HepG2 (cell line): Measurements from ENCODE around the gene HSPB9. TPM values are rescaled to one million over a fixed set of nuclear protein-coding genes. Genes with fewer than 3 reads are reported as not detected.

Experiments
- E2F1 ChIP-seq: sonication (generic); formaldehyde crosslinking; IDR thresholded peaks from 2 replicates; pipeline ENCODE4 v1.5.0; 2020; ENCODE audit warnings: missing genetic modification reagents
- ETV5 ChIP-seq: IDR thresholded peaks from 2 replicates; pipeline ENCODE4 v1.6.1; 2018; ENCODE audit warnings: missing biosample characterization, missing genetic modification reagents, inconsistent platforms, borderline replicate concordance
- FOXC1 ChIP-seq: sonication (generic); formaldehyde crosslinking; IDR thresholded peaks from 2 replicates; pipeline ENCODE4 v1.8.0; 2022; ENCODE audit warnings: mild to moderate bottlenecking, missing genetic modification reagents, borderline replicate concordance
- FOXM1 ChIP-seq: sonication (generic); formaldehyde crosslinking; IDR thresholded peaks from 2 replicates; pipeline ENCODE4 v1.5.0; 2020; ENCODE audit warnings: missing genetic modification reagents
- HNRNPL ChIP-seq: fragments of 200-400 bp; formaldehyde crosslinking; IDR thresholded peaks from 2 replicates; pipeline ENCODE4 v1.6.1; 2017; ENCODE audit warnings: mild to moderate bottlenecking, low read depth, low read length
- MAZ ChIP-seq, 2 experiments: sonication (generic) in 1 of 2; formaldehyde crosslinking in 1 of 2; IDR thresholded peaks; 2 replicates each; pipeline versions ENCODE4 v1.5.0 to v1.6.1; 2012 to 2020; ENCODE audit warnings: low read depth in 2 of 2, mild to moderate bottlenecking in 2 of 2, borderline replicate concordance in 1 of 2, improper control_type of control experiment in 1 of 2, low read length in 1 of 2, missing genetic modification reagents in 1 of 2, moderate library complexity in 1 of 2
- MEIS1 ChIP-seq: sonication (generic); formaldehyde crosslinking; IDR thresholded peaks from 2 replicates; pipeline ENCODE4 v1.9.0; 2021; ENCODE audit warnings: mild to moderate bottlenecking, missing genetic modification reagents, moderate library complexity, borderline replicate concordance
- PATZ1 ChIP-seq: sonication (generic); formaldehyde crosslinking; IDR thresholded peaks from 2 replicates; pipeline ENCODE4 v1.4.0; 2020; ENCODE audit warnings: missing genetic modification reagents
- RARA ChIP-seq: IDR thresholded peaks from 2 replicates; pipeline ENCODE4 v1.6.1; 2016; ENCODE audit warnings: missing genetic modification reagents, missing compliant biosample characterization
- ZFP90 ChIP-seq: sonication (generic); formaldehyde crosslinking; IDR thresholded peaks from 2 replicates; pipeline ENCODE4 v1.8.0; 2022; ENCODE audit warnings: missing genetic modification reagents, mild to moderate bottlenecking, inconsistent platforms, borderline replicate concordance
- ZNF577 ChIP-seq: sonication (generic); formaldehyde crosslinking; IDR thresholded peaks from 2 replicates; pipeline ENCODE4 v1.4.0; 2020; ENCODE audit warnings: mild to moderate bottlenecking, low read depth, missing genetic modification reagents, borderline replicate concordance
- ZNF646 ChIP-seq: sonication (generic); formaldehyde crosslinking; IDR thresholded peaks from 2 replicates; pipeline ENCODE4 v1.9.0; 2021; ENCODE audit warnings: mild to moderate bottlenecking, missing genetic modification reagents
- ZNF792 ChIP-seq: IDR thresholded peaks from 2 replicates; pipeline ENCODE4 v1.6.1; 2016
- polyA plus RNA-seq, 8 experiments: library from polyadenylated mRNA; depleted of rRNA in 3 of 8; stranded (reverse) in 7 of 8; unstranded in 1 of 8; fragments of >200 nt; fragmentation: Illumina TruSeq in 4 of 8; extraction: Trizol in 4 of 8; gene quantifications; 2 replicates each; pipeline versions ENCODE4 v1.2.1 to v1.2.3, GENCODE V29; 2011 to 2016; ENCODE audit warnings: low read depth in 4 of 8, missing spikeins in 1 of 8, mixed read lengths in 1 of 8; ENCODE audit not compliant: insufficient read depth in 1 of 8
- total RNA-seq, 5 experiments: library from RNA; depleted of rRNA; stranded (reverse); fragments of >200 nt; fragmentation: Illumina TruSeq; extraction: Trizol; gene quantifications; 2 replicates each; pipeline ENCODE4 v1.2.3, GENCODE V29; 2016; ENCODE audit warnings: low read depth in 1 of 5

HSPB9 gene
- total and polyA plus RNA-seq, 2 of the 13 experiments (the other 11 are each of a cell fraction or from before 2014, with no cell fraction given): 0.05 to 0.24 TPM

- TF ChIP-seq E2F1 (CRISPR knock-in tag): no peak
- TF ChIP-seq ZNF646 (CRISPR knock-in tag): no peak
- TF ChIP-seq PATZ1 (CRISPR knock-in tag): peak; percentile 41; the same call in 1 of the 2 replicates
- peak; percentile 41; the same call in 1 of the 2 replicates for TF ChIP-seq RARA (CRISPR knock-in tag)
- no peak for TF ChIP-seq FOXM1 (CRISPR knock-in tag)
- TF ChIP-seq ZNF792 (CRISPR knock-in tag): 0 out of 2 replicates have a peak, but pooled peaks have one; percentile 51
- TF ChIP-seq HNRNPL: 0 out of 2 replicates have a peak, but pooled peaks have one; percentile 56
- no peak for TF ChIP-seq ETV5
- 0 out of 2 replicates have a peak, but pooled peaks have one; percentile 30 for TF ChIP-seq MEIS1 (CRISPR knock-in tag)
- 0 out of 2 replicates have a peak, but pooled peaks have one; percentile 48 for TF ChIP-seq FOXC1
- no peak for TF ChIP-seq ZNF577 (CRISPR knock-in tag)
- no peak; the same call in 1 of the 2 replicates for TF ChIP-seq MAZ (IDR thresholded peaks at IDR 0.05; ENCODE audit: borderline replicate concordance, low read depth, low read length)
- TF ChIP-seq MAZ (CRISPR knock-in tag; IDR thresholded peaks at IDR 0.05; ENCODE audit: low read depth): no peak
- no peak for TF ChIP-seq ZFP90
Observed at GRCh38 chr17:42101513-42102292, 20.9 kb upstream of the HSPB9 start (continued).
